K562 (cell line): ENCODE measurements around the gene ZNF749. TPM values are rescaled to one million over a fixed set of nuclear protein-coding genes. Genes with fewer than 3 reads are reported as not detected.

Source experiments
- ARHGAP35 ChIP-seq: fragments of 450-650 bp; IDR thresholded peaks from 2 replicates; pipeline ENCODE4 v1.6.1; 2018; ENCODE audit not compliant: partially characterized antibody
- HDAC1 ChIP-seq, 2 experiments: fragments of 450-650 bp; IDR thresholded peaks; 2 replicates each; pipeline ENCODE4 v1.6.1; 2016 to 2017; ENCODE audit warnings: inconsistent platforms in 1 of 2, mild to moderate bottlenecking in 1 of 2, moderate library complexity in 1 of 2
- KDM5B ChIP-seq: fragments of 200-600 bp; sonication (generic); IDR thresholded peaks from 2 replicates; pipeline ENCODE4 v1.6.1; 2012; ENCODE audit warnings: low read depth, mild to moderate bottlenecking, moderate library complexity, low read length, control low read depth, inconsistent platforms; ENCODE audit not compliant: insufficient replicate concordance
- MTA3 ChIP-seq: fragments of 450-650 bp; formaldehyde crosslinking; IDR thresholded peaks from 2 replicates; pipeline ENCODE4 v1.6.1; 2017; ENCODE audit warnings: mild to moderate bottlenecking, borderline replicate concordance
- NEUROD1 ChIP-seq: fragments of 150-350 bp; IDR thresholded peaks from 2 replicates; pipeline ENCODE4 v1.6.1; 2014; ENCODE audit warnings: borderline replicate concordance, low read length, low read depth; ENCODE audit not compliant: partially characterized antibody
- POU5F1 ChIP-seq: fragments of 150-350 bp; IDR thresholded peaks from 2 replicates; pipeline ENCODE4 v1.6.1; 2014; ENCODE audit warnings: borderline replicate concordance, low read length, low read depth, mild to moderate bottlenecking; ENCODE audit not compliant: partially characterized antibody
- PRPF4 ChIP-seq: fragments of 200-400 bp; formaldehyde crosslinking; IDR thresholded peaks from one replicate; pipeline ENCODE4 v1.6.1; 2017; ENCODE audit warnings: low read length, low read depth, mild to moderate bottlenecking; ENCODE audit not compliant: insufficient read depth, poor library complexity, severe bottlenecking
- RFX7 ChIP-seq: fragments of 250-450 bp; sonication (Bioruptor Pico); IDR thresholded peaks from 2 replicates; pipeline ENCODE4 v1.5.1; 2021; ENCODE audit warnings: mild to moderate bottlenecking
- STAG1 ChIP-seq: sonication (generic); formaldehyde crosslinking; IDR thresholded peaks from 2 replicates; pipeline ENCODE4 v1.5.0; 2020; ENCODE audit warnings: missing genetic modification reagents, borderline replicate concordance
- YY1 ChIP-seq, 3 experiments: IDR thresholded peaks; 2 replicates each; pipeline ENCODE4 v1.6.1; 2011; ENCODE audit warnings: low read length in 2 of 3, mild to moderate bottlenecking in 2 of 3, moderate library complexity in 2 of 3, borderline replicate concordance in 1 of 3, control low read depth in 1 of 3, low read depth in 1 of 3; ENCODE audit not compliant: insufficient read depth in 3 of 3, insufficient replicate concordance in 2 of 3, control insufficient read depth in 1 of 3, insufficient read length in 1 of 3; ENCODE audit errors: extremely low read depth in 1 of 3
- polyA plus RNA-seq, 8 experiments: library from polyadenylated mRNA; depleted of rRNA in 4 of 8; stranded (reverse) in 5 of 8; unstranded in 3 of 8; fragments of >200 nt; fragmentation: Nextera tagmentation in 2 of 8; fragmentation: Illumina TruSeq in 1 of 8; extraction: Ambion mirVana in 2 of 8; extraction: Trizol in 1 of 8; gene quantifications; 2 replicates each; pipeline versions ENCODE4 v1.2.1 to v1.2.3, GENCODE V29; 2011 to 2014; ENCODE audit warnings: inconsistent platforms in 1 of 8, missing spikeins in 1 of 8
- total RNA-seq, 7 experiments: library from RNA; depleted of rRNA in 6 of 7; stranded (reverse); fragments of >200 nt in 6 of 7; fragmentation: Illumina TruSeq in 2 of 7; extraction: Trizol in 2 of 7; gene quantifications; 2 replicates each; pipeline versions ENCODE4 v1.2.1 to v1.2.3, GENCODE V29; 2011 to 2021; ENCODE audit warnings: low replicate concordance in 1 of 7
- TF ChIP-seq, protein P1 (sequence below): sonication (generic); formaldehyde crosslinking; IDR thresholded peaks from 2 replicates; pipeline ENCODE4 v1.4.0; 2020; ENCODE audit warnings: mild to moderate bottlenecking, missing genetic modification reagents

The ZNF749 gene
- total and polyA plus RNA-seq, 9 of the 15 experiments (the other 6 are each of a cell fraction or from before 2014, with no cell fraction given) = 5.3 to 33.2 (median 15.0) TPM

GRCh38 chr19:57406516-57407123 is 28.5 kb upstream of the ZNF749 start (continued):
- TF ChIP-seq KDM5B = no peak
- TF ChIP-seq RFX7 = no peak
- no peak for TF ChIP-seq NEUROD1
- no peak for TF ChIP-seq MTA3
- TF ChIP-seq POU5F1 = no peak
- TF ChIP-seq YY1 (IDR thresholded peaks at IDR 0.05; ENCODE audit: borderline replicate concordance in 1 of 3, control insufficient read depth in 1 of 3, extremely low read depth in 1 of 3, insufficient read depth in 3 of 3, insufficient read length in 1 of 3, insufficient replicate concordance in 2 of 3, low read depth in 1 of 3, low read length in 2 of 3) = no peak
- TF ChIP-seq STAG1 (CRISPR knock-in tag) = peak; percentile 76; the same call in 1 of the 2 replicates
- no peak for TF ChIP-seq HDAC1 (IDR thresholded peaks at IDR 0.05)
- TF ChIP-seq PRPF4 = no peak
- no peak for TF ChIP-seq ARHGAP35
- TF ChIP-seq, protein P1, sequence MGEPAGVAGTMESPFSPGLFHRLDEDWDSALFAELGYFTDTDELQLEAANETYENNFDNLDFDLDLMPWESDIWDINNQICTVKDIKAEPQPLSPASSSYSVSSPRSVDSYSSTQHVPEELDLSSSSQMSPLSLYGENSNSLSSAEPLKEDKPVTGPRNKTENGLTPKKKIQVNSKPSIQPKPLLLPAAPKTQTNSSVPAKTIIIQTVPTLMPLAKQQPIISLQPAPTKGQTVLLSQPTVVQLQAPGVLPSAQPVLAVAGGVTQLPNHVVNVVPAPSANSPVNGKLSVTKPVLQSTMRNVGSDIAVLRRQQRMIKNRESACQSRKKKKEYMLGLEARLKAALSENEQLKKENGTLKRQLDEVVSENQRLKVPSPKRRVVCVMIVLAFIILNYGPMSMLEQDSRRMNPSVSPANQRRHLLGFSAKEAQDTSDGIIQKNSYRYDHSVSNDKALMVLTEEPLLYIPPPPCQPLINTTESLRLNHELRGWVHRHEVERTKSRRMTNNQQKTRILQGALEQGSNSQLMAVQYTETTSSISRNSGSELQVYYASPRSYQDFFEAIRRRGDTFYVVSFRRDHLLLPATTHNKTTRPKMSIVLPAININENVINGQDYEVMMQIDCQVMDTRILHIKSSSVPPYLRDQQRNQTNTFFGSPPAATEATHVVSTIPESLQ (CRISPR knock-in tag) = no peak
